ENCODE data around the gene CD55.
"Not testable (repeated sequence)": the region's sequence is repeated elsewhere in the genome, so short reads cannot be mapped to it uniquely, and the experiment has no call there.

CD55 gene

DNA sequence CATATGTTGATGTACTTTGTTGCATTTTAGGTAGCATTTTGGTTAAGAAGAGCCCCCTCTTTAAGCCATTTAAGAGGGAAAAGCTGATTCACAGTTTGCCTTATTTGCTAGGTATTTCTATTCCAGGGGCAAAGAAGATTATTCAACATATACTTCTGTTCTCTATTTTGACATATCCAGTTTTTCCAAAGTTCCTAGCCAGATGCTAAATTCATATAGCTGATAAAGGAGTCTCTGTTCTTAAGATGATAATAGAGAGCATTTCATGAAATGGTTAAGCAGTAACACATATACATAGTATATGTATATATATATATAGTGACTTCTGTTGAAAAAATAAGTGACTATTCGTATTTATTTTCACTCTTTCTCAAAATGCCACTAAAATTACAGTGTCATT is 15.5 kb upstream of the CD55 start:
- no peak for DNase-seq

DNA sequence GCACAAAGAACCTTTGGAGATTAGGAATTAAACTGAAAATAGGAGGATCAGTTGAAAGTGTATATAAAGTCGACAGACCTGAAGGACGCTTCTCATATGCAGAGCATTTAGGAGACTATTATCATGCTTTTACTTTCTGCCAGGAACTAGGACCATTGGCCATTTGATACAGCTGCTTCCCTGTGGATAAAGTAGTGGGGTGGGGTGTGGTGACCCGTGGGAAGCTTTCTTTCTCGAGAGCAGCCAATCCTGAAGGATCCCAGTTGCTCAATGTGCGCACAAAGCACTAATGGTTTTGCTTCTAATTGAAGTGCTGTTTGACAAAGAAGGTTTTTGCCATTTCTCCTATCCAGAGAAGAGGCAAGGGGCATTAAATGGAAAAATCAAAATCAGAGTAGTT is 14.9 kb upstream of the CD55 start:
- no peak for DNase-seq

- no peak for DNase-seq
Observed at GRCh38 chr1:207308451-207309190, 12.9 kb upstream of the CD55 start.

DNA sequence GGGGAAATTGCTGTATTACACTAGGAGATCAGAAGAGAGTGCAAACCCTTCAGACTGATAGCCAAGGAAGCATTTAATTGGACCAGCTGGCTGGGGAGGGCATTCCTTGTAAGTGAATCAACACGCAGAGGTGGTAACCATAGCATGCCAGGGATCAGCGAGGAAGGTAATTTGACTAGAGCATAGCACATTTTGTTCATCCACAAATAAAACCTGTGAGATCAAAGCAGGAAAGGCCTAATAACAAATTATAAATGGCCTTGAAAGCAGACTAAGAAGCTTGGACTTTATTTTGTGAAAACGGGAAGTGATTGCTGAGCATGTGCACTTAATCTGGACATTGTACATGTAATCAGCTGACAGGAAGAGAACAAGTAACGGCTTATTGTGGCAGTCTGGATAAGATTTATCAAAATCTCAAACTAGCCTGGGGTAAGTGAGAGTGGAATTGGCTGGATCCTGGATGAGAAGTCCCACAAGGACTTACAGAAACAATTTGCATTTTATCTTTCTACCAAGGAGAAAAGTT is 11.7 kb upstream of the CD55 start:
- DNase-seq, result peak; percentile 80

- no peak for DNase-seq
Observed at GRCh38 chr1:207311888-207312603, 9.4 kb upstream of the CD55 start.

DNA sequence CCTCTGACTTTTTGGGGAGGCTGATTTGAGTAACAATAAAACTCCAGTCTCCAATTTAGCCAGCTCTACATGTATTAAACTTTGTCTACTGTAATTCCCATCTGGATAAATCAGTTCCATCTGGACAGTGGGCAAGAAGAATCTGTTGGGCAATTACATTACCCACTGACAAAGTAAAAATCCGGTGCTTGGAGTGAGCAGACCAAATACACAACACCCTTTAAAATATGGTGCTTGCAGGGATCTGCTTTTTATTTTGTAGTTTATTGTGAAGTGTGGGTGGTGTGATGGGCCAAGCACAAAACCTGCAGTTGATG is 8.9 kb upstream of the CD55 start:
- no peak for DNase-seq

DNA sequence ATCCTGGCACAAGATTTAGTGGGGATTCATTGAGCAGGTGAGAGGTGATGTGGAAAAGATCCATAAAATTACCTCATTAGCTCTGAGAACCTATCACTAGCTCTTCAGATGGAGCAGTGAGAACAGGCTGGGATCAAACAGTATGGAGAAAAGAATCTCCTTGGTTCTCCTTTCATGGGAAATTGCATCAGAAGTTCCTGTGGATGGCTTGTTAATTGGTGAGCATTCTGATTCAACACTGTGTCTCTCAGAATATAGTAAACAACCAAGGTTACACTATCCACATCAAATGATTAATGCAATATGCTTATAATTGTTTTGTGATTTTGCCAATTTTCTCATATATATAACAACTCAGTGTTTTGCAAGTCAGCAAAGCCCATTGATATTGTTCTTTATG is 8.3 kb upstream of the CD55 start:
- no peak for DNase-seq

DNA sequence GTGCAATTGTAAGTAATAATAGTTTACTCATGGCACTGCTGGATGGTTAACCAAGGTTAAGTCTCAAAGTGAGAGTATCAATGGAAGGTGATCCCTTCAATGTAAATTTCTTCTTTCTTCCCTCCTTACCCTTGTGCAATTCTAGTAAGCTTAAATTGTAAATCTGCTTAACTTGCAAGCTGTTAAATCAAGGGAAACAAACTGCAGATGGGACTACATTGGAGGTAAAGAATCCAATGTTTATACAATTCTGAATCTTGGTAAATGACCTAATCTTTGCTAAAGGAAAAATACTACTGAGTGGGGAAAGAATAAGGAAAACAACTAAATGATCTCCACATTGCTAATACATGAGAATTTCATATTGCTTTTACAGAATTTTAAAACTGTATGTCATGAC is 6.7 kb upstream of the CD55 start:
- no peak for DNase-seq

DNA sequence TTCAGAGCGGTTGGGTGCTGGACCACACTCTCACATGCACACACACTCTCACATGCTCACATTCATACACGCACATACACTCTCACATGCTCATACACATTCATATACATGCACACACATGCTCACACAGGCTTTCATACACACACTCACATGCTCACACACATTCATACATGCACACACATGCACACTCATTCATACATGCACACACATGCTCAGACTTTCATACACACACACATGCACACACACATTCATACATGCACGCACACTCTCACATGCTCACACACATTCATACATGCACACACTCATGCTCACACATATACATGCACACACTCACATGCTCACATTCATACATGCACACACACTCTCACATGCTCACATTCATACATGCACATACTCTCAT is 6.0 kb upstream of the CD55 start:
- no peak for DNase-seq

DNA sequence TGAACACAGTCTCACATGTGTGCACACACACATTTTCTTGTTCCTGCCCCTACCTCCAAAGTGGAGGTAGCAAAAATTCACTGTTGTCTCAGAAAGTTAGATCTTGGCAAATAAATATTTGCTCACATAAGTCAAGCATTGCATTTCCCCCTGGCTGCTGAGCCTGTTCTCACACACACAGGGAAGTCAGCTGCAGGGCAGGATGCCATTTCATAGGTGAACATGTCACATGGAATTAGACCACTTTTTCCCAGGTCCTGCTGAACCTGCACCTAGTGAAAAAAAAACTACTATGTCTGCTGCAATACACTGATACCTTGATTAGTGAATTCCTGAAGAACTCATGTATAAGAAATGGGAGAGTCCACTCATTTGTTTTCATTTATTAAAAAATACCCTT is 5.3 kb upstream of the CD55 start:
- DNase-seq, result no peak

- no peak for DNase-seq
Observed at GRCh38 chr1:207316622-207317391, 4.7 kb upstream of the CD55 start.

DNA sequence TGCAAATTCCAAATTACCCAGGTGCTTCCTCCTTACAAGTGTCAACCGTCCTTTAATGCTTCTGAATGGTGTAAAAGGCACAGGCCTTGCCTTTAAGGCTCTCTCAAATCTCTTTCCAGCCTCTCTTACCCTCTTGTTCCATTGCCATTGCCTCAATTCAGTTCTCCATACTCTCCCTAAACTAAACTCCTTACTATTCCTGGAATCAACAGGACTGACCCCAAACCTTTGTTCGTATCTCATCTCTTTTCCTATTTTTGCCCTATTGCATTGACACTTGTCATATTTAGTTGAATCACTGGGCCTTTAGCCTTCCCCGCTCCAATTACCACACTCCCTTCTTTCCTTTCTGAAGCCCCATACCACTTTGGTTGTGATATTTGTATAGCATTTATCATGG is 3.9 kb upstream of the CD55 start:
- DNase-seq, result no peak

GRCh38 chr1:207318072-207318619 is 3.3 kb upstream of the CD55 start:
- no peak for DNase-seq

- DNase-seq, result no peak
Observed at GRCh38 chr1:207319199-207319598, 2.3 kb upstream of the CD55 start.

DNA sequence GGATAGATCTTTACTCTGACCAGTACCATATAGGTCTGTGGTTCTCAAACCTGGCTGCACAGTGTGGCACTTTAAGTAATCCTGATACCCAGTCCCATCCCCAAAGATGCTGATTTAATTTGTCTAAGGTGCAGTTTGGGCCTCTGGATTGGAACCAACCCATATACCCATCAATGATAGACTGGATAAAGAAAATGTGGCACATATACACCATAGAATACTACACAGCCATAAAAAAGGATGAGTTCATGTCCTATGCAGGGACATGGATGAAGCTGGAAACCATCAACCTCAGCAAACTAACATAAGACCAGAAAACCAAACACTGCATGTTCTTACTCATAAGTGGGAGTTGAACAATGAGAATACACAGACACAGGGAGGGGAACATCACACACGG is 1.4 kb upstream of the CD55 start:
- DNase-seq, result not testable (repeated sequence)

DNA sequence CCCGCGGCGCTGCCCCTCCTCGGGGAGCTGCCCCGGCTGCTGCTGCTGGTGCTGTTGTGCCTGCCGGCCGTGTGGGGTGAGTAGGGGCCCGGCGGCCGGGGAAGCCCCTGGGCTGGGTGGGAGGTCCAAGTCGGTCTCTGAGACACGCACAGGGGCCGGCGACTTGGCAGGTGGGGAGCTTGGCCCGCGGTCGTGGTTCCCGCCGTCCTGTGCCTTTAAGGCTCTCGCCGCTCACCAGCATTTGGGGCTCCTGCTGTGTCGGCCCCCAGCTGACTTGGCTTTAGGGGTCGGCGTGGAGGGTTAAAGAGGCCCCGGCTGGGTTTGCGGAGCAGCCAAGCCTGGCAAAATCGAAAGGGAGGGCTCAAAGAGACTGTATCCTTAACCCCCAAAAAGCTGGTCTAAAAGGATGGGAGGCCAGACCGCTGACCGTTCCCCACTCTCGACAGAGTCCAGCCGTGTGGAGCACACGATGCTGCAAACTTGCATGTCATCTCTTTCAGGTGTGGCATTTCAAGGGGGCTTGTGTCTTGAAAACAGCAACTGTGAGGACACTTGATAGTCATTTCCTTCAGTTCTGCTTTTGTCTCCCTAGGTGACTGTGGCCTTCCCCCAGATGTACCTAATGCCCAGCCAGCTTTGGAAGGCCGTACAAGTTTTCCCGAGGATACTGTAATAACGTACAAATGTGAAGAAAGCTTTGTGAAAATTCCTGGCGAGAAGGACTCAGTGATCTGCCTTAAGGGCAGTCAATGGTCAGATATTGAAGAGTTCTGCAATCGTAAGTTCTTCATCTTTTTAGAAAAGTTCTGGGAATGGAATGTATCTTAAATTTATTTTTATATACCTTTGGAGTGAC is 540 bp downstream of the CD55 start:
- DNase-seq, result peak; percentile 18

DNA sequence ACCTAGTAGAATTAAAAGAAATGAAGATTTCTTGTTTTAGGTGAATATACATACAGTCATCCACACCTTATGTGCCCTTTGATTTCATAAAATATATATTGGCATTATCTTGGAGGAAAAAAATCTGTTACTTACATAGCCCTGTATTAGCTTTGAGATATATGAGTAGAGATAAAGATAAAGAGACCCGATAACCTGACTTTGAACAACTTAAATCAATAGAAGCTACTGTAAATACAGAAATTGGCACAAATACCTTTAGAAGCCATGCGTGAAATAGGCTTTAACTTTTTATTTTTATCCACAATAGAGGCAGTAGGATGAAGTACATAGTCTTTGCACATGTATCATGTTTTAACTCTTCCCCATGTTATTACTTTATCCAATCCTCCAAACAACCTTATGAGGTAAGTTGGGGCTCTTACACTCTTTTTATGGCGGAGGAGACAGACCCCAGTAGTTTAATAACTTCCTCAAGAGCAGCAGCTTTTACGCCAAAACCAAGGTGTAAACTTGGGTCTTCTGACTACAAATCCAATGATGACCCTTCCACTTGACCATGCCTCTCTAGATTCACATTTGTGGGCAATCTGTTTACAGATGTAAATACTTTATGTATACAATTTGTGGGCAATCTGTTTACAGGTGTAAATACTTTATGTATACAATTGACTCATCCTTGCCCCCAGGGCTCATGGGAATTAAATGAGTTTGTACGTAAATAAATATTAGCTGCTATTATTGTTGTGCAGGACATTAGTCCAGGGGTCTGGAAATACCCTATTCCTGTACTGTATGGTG is 2.1 kb downstream of the CD55 start:
- no peak for DNase-seq

GRCh38 chr1:207328004-207328403 is 6.5 kb downstream of the CD55 start:
- peak; percentile 62 for DNase-seq

DNA sequence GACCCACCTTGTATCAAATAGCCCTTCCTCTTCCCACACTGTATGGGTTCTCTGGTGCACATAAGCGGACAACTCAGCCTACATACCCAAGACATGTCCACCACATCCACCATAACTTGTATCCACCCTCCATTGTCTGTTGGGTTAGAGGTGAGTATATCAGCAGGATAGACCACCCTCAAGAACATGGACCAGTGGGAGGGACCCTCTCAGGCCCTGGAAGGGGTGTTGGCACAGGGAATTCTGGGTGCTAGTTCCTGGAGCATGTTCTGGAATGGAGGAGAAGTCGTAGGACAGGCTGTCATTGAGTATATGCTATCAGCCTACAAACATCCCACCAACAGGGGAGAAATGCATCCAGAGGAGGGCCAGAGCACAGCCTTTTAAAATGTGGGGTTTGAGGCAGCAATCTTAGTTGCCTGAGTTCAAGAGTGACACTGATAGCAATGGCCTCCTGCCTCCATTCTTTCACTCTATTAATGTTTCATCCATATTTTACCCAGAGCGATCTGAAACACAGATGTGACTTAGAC is 7.5 kb downstream of the CD55 start:
- no peak for DNase-seq

DNA sequence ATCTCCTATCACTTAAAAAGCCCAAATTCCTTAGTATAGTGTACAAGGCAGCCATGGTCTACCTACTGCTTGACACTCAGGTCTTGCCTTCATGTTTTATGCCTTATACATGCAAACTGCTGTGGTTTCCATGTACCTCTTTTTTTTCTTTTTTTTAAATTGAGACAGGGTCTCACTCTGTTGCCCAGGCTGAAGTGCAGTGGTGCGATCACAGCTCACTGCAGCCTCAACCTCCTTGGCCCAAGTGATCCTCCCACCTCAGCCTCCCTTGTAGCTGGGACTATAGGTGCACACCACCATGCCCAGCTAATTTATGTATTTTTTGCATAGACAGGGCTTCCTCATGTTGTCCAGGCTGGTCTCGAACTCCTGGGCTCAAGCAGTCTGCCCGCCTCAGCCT is 8.0 kb downstream of the CD55 start:
- no peak for DNase-seq

DNA sequence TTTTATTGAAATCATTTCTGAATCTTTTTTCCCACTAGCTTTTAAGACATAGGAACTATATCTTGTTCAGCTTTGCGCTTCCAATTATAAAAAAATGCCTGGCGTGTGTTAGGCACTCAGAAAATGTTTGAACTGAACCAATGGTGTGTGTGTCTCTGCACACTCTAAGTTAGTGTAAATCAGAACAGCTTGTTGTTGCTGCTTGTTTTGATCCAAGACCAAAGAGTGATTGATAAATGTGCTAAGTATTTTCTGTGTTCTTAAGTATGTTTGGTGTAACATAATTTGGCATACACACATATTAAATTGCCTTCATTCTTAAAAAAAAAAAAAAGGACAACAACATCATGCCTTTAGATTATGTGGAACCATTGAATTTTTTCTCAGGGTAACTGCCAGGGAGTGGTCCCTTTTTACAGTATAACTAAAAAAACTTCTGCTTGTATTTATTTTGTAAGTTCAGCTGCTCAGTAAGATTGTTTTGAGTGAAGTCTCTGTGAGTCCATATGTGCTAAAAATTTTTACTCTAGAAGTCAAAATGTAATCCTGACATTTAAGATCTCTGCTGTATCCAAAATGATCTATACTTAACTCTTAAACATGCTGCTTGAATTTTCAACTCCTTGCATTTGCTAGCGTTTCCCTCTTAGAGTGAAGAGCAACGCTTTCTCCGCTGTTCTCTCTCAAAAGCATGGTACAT is 8.7 kb downstream of the CD55 start:
- no peak for DNase-seq

All from EL (cell line).